Urinary bladder (tissue), 4 donors: ENCODE data around the gene KATNIP. TPM values are rescaled to one million over a fixed set of nuclear protein-coding genes. Genes with fewer than 3 reads are reported as not detected.

Source experiments
- DNase-seq: peaks from one replicate; pipeline ENCODE4 v3.0.0-alpha.2; 2015; ENCODE audit errors: extremely low spot score
- H3K27ac ChIP-seq: one replicate; pipeline ENCODE4 v1.5.1; 2013; ENCODE audit warnings: low read depth, mild to moderate bottlenecking, moderate library complexity
- H3K36me3 ChIP-seq: one replicate; pipeline ENCODE4 v1.6.1; 2013; ENCODE audit warnings: mild to moderate bottlenecking, moderate library complexity; ENCODE audit not compliant: insufficient read depth
- H3K4me1 ChIP-seq: one replicate; pipeline ENCODE4 v1.6.1; 2013; ENCODE audit warnings: mild to moderate bottlenecking, moderate library complexity; ENCODE audit not compliant: insufficient read depth
- H3K4me3 ChIP-seq: one replicate; pipeline ENCODE4 v1.5.1; 2013; ENCODE audit warnings: low read depth, low read length
- WGBS: extraction: QIAGEN DNeasy Blood & Tissue Kit; methylation state at CpG from one replicate; pipeline ENCODE4 v1.1.7; 2013; 5-methylcytosine and 5-hydroxymethylcytosine counted together
- polyA plus RNA-seq: library from polyadenylated mRNA; stranded (reverse); fragments of 200-250 nt; gene quantifications from one replicate; pipeline ENCODE4 v1.2.3, GENCODE V29; 2013
- total RNA-seq: library from RNA; depleted of rRNA; stranded (reverse); fragments of >200 nt; gene quantifications from one replicate; pipeline ENCODE4 v1.2.3, GENCODE V29; 2014
- donor health status: healthy with polysubstance abuse.
- donor health status: healthy.

Gene KATNIP
- total RNA-seq = 15.2 TPM
- 9.4 TPM for polyA plus RNA-seq

GRCh38 chr16:27549746-27550581 is at the start of gene KATNIP, which contains the start of gene GTF3C1:
Gene KATNIP, plus strand, starts transcription at chr16:27550144. Its CDS starts 27 bp downstream, at chr16:27550171.
Gene GTF3C1, minus strand, starts transcription at chr16:27549913. Its CDS starts 23 bp downstream, at chr16:27549890.
- H3K36me3 ChIP-seq = no peaks in the 10 kb centered on the region
- peak within 1 kb of the TSS; percentile 79 for H3K27ac ChIP-seq
- peak within 1 kb of the TSS; percentile 75 for H3K4me3 ChIP-seq
- peak; percentile 99 for DNase-seq
- H3K4me1 ChIP-seq = no peaks in the 10 kb centered on the region
- under 1% methylated on average over 59 of the region's 59 CpGs for WGBS

GRCh38 chr16:27500801-27501200 is 49.1 kb upstream of the KATNIP start:
- Histone ChIP-seq H3K27ac (no peak overlapping the region), H3K4me3 (no peak overlapping the region), H3K4me1 (no peaks in the 10 kb centered on the region), H3K36me3 (peaks cover 9% of the 10 kb centered on the region)
- no peak for DNase-seq
- 97% methylated on average over 3 of the region's 3 CpGs for WGBS

- WGBS = 92% methylated on average over 5 of the region's 5 CpGs
- Histone ChIP-seq H3K27ac (no peak overlapping the region), H3K4me1 (no peaks in the 10 kb centered on the region), H3K4me3 (no peak overlapping the region), H3K36me3 (peaks cover 4% of the 10 kb centered on the region)
- no peak for DNase-seq
Measured at GRCh38 chr16:27503662-27504061, 46.3 kb upstream of the KATNIP start.

GRCh38 chr16:27505297-27506236 is 44.4 kb upstream of the KATNIP start:
- Histone ChIP-seq H3K27ac (no peak overlapping the region), H3K36me3 (peaks cover 3% of the 10 kb centered on the region), H3K4me3 (no peak overlapping the region), H3K4me1 (no peaks in the 10 kb centered on the region)
- 86% methylated on average over 13 of the region's 13 CpGs for WGBS
- no peak for DNase-seq

- Histone ChIP-seq H3K4me1 (no peaks in the 10 kb centered on the region), H3K36me3 (no peaks in the 10 kb centered on the region), H3K27ac (no peak overlapping the region), H3K4me3 (no peak overlapping the region)
- WGBS = 94% methylated on average over 17 of the region's 17 CpGs
- DNase-seq = no peak
Measured at GRCh38 chr16:27506771-27507170, 43.2 kb upstream of the KATNIP start.

- no peak overlapping the region for H3K27ac ChIP-seq
- WGBS = 93% methylated on average over 9 of the region's 9 CpGs
- DNase-seq = no peak
- H3K4me3 ChIP-seq = no peak overlapping the region
- no peaks in the 10 kb centered on the region for H3K4me1 ChIP-seq
- H3K36me3 ChIP-seq = no peaks in the 10 kb centered on the region
Measured at GRCh38 chr16:27508476-27508875, 41.5 kb upstream of the KATNIP start.

- Histone ChIP-seq H3K4me1 (no peaks in the 10 kb centered on the region), H3K4me3 (no peak overlapping the region), H3K36me3 (no peaks in the 10 kb centered on the region), H3K27ac (no peak overlapping the region)
- 79% methylated on average over 22 of the region's 22 CpGs for WGBS
- no peak for DNase-seq
Measured at GRCh38 chr16:27511657-27512448, 38.1 kb upstream of the KATNIP start.

GRCh38 chr16:27514806-27515205 is 35.1 kb upstream of the KATNIP start:
- Histone ChIP-seq H3K27ac (no peak overlapping the region), H3K4me1 (no peaks in the 10 kb centered on the region), H3K4me3 (no peak overlapping the region), H3K36me3 (no peaks in the 10 kb centered on the region)
- 74% methylated on average over 12 of the region's 12 CpGs for WGBS
- no peak for DNase-seq

- no peak overlapping the region for H3K4me3 ChIP-seq
- no peak for DNase-seq
- no peaks in the 10 kb centered on the region for H3K36me3 ChIP-seq
- H3K27ac ChIP-seq = no peak overlapping the region
- WGBS = 89% methylated on average over 9 of the region's 9 CpGs
- no peaks in the 10 kb centered on the region for H3K4me1 ChIP-seq
Measured at GRCh38 chr16:27515874-27516353, 34.0 kb upstream of the KATNIP start.

- no peak overlapping the region for H3K4me3 ChIP-seq
- H3K27ac ChIP-seq = no peak overlapping the region
- 91% methylated on average over 11 of the region's 11 CpGs for WGBS
- DNase-seq = no peak
- no peaks in the 10 kb centered on the region for H3K4me1 ChIP-seq
- H3K36me3 ChIP-seq = no peaks in the 10 kb centered on the region
Measured at GRCh38 chr16:27516365-27516764, 33.6 kb upstream of the KATNIP start.

- Histone ChIP-seq H3K4me3 (no peak overlapping the region), H3K36me3 (no peaks in the 10 kb centered on the region), H3K4me1 (no peaks in the 10 kb centered on the region), H3K27ac (no peak overlapping the region)
- 96% methylated on average over 7 of the region's 7 CpGs for WGBS
- DNase-seq = no peak
Measured at GRCh38 chr16:27517664-27518063, 32.3 kb upstream of the KATNIP start.

GRCh38 chr16:27518226-27518625 is 31.7 kb upstream of the KATNIP start:
- WGBS = 86% methylated on average over 4 of the region's 4 CpGs
- no peak overlapping the region for H3K4me3 ChIP-seq
- no peak for DNase-seq
- no peak overlapping the region for H3K27ac ChIP-seq
- H3K4me1 ChIP-seq = no peaks in the 10 kb centered on the region
- no peaks in the 10 kb centered on the region for H3K36me3 ChIP-seq
